PFSK-1 (cell line): Measurements from ENCODE around the gene CRISPLD2.

Source experiments
- POLR2AphosphoS5 ChIP-seq: IDR thresholded peaks from 2 replicates; pipeline ENCODE4 v1.6.1; 2012; ENCODE audit warnings: low read depth, mild to moderate bottlenecking, control low read depth, low read length, moderate library complexity
- TAF1 ChIP-seq: IDR thresholded peaks from 2 replicates; pipeline ENCODE4 v1.6.1; 2012; ENCODE audit warnings: low read length, control low read depth, borderline replicate concordance; ENCODE audit not compliant: insufficient read depth
- TF ChIP-seq, protein P1 (sequence below), 2 experiments: IDR thresholded peaks; 2 replicates each; pipeline versions ENCODE4 v1.6.1 to v1.8.0; 2011 to 2012; ENCODE audit warnings: low read depth in 2 of 2, low read length in 2 of 2, control low read depth in 1 of 2, inconsistent platforms in 1 of 2, mild to moderate bottlenecking in 1 of 2, moderate library complexity in 1 of 2; ENCODE audit not compliant: insufficient read depth in 1 of 2

DNA sequence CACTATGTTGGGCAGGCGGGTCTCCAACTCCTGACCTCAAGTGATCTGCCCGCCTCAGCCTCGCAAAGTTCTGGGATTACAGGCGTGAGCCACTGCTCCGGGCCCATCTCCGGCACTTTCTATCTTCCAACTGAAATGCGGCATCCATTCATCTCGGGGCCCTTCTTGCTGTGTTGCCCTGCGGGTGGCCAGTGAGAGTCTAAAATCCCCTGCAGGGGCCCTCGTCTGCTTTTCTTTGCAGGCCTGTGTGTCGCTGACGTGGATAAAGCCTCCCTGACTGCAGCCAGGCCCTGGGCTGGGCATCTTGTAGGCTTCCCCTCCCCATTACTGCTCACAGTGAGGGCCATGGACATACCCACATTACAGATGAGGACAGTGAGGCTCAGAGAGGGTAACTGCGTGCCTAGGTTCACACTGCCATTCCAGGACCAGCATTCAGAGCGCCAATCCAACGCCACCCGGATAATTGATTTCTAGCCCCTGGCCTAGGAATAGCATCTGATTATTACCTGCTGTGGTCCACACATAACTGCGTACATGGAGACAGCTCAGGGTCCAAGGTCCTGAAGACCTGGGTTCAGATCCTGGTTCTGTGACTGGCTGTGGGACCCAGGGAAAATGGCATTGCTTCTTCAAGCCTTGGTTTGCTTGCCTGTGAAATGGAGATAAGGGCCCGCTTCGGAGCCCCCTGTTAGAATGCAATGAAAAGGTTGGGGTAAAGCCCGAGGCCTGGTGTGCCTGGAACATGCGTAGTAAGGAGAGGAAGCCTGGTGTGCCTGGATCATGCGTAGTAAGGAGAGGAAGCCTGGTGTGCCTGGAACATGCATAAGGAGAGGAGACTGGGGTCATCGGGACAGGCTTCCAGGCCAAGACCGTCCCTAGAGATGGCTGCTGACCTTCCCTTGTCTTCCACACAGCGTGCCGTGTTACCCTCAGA lies 25.0 kb downstream of the CRISPLD2 start:
- TF ChIP-seq, protein P1, sequence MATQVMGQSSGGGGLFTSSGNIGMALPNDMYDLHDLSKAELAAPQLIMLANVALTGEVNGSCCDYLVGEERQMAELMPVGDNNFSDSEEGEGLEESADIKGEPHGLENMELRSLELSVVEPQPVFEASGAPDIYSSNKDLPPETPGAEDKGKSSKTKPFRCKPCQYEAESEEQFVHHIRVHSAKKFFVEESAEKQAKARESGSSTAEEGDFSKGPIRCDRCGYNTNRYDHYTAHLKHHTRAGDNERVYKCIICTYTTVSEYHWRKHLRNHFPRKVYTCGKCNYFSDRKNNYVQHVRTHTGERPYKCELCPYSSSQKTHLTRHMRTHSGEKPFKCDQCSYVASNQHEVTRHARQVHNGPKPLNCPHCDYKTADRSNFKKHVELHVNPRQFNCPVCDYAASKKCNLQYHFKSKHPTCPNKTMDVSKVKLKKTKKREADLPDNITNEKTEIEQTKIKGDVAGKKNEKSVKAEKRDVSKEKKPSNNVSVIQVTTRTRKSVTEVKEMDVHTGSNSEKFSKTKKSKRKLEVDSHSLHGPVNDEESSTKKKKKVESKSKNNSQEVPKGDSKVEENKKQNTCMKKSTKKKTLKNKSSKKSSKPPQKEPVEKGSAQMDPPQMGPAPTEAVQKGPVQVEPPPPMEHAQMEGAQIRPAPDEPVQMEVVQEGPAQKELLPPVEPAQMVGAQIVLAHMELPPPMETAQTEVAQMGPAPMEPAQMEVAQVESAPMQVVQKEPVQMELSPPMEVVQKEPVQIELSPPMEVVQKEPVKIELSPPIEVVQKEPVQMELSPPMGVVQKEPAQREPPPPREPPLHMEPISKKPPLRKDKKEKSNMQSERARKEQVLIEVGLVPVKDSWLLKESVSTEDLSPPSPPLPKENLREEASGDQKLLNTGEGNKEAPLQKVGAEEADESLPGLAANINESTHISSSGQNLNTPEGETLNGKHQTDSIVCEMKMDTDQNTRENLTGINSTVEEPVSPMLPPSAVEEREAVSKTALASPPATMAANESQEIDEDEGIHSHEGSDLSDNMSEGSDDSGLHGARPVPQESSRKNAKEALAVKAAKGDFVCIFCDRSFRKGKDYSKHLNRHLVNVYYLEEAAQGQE (IDR thresholded peaks at IDR 0.05; ENCODE audit: insufficient read depth in 1 of 2, low read depth in 2 of 2, low read length in 2 of 2): no peak
- TF ChIP-seq POLR2AphosphoS5 (no peak), TAF1 (no peak)
